GM12878 (cell line): Measurements from ENCODE around the gene SHB. TPM values are rescaled to one million over a fixed set of nuclear protein-coding genes. Genes with fewer than 3 reads are reported as not detected.

Source experiments
- ATAC-seq: fragments of 200-7000 bp; cut with Tn5 transposase; 3 replicates; pipeline ENCODE4 v1.9.1; 2020; ENCODE audit warnings: mild to moderate bottlenecking, moderate library complexity
- BruUV-seq: library from RNA; stranded (reverse); fragments of 400-500 nt; replicated peaks from 2 replicates; lab custom pipeline; 2021; lab: Mats Ljungman, UMichigan
- CTCF ChIA-PET: fragments of 300-600 bp; sonication (Branson Sonifier 250); formaldehyde crosslinking; extraction: SDS; loops from one replicate; lab custom pipeline; 2021; ENCODE audit warnings: inconsistent platforms; lab: Yijun Ruan, JAX
- POLR2A ChIA-PET: fragments of 350-600 bp; formaldehyde crosslinking; extraction: SDS; loops from one replicate; lab custom pipeline; 2021; ENCODE audit warnings: inconsistent platforms; lab: Charles Lee
- RAD21 ChIA-PET: fragments of 300-600 bp; sonication (Branson Sonifier 250); formaldehyde crosslinking; loops from one replicate; lab custom pipeline; 2023; ENCODE audit warnings: antibody characterized with exemption; ENCODE audit not compliant: unreplicated experiment; lab: Charles Lee
- SMC1A ChIA-PET: fragments of 300-600 bp; sonication (Branson Sonifier 250); formaldehyde crosslinking; loops from one replicate; lab custom pipeline; 2023; ENCODE audit not compliant: unreplicated experiment, uncharacterized antibody; lab: Charles Lee
- DNase-seq: peaks from one replicate; pipeline ENCODE4 v3.0.0-alpha.2; 2011; ENCODE audit warnings: low read depth, low spot score
- FAIRE-seq: peaks from 3 replicates; lab custom pipeline; 2011; peaks lifted over from hg19 to GRCh38; lab: Jason Lieb, UNC
- H2AFZ ChIP-seq: 2 replicates; pipeline ENCODE4 v1.6.0; 2011; ENCODE audit warnings: low read depth, low read length, control low read depth; ENCODE audit not compliant: control insufficient read depth
- H3K27ac ChIP-seq: 2 replicates; pipeline ENCODE4 v1.5.1; 2011; ENCODE audit warnings: control low read depth; ENCODE audit not compliant: control insufficient read depth, insufficient read depth
- H3K27me3 ChIP-seq, 2 experiments: replicated peaks in 1 of 2; 2 replicates each; pipeline versions ENCODE4 v1.6.0 to v1.6.1; 2011; ENCODE audit warnings: low read length in 1 of 2; ENCODE audit not compliant: control insufficient read depth in 2 of 2, insufficient read depth in 2 of 2
- H3K36me3 ChIP-seq, 2 experiments: 2 replicates each; pipeline ENCODE4 v1.5.1; 2011; ENCODE audit warnings: low read length in 1 of 2; ENCODE audit not compliant: control insufficient read depth in 2 of 2, insufficient read depth in 2 of 2
- H3K4me1 ChIP-seq: 2 replicates; pipeline ENCODE4 v1.6.1; 2011; ENCODE audit warnings: mild to moderate bottlenecking, low read length, moderate library complexity, mixed read lengths; ENCODE audit not compliant: control insufficient read depth, insufficient read depth
- H3K4me2 ChIP-seq: 2 replicates; pipeline ENCODE4 v1.6.0; 2011; ENCODE audit warnings: control low read depth; ENCODE audit not compliant: control insufficient read depth, insufficient read depth
- H3K4me3 ChIP-seq: fragments of 200-600 bp; sonication (generic); 2 replicates; pipeline ENCODE4 v1.5.1; 2016
- H3K79me2 ChIP-seq: 2 replicates; pipeline ENCODE4 v1.6.0; 2011; ENCODE audit warnings: low read length; ENCODE audit not compliant: control insufficient read depth, insufficient read depth
- H3K9ac ChIP-seq: 2 replicates; pipeline ENCODE4 v1.8.0; 2011; ENCODE audit warnings: low read length, control low read depth, mixed read lengths; ENCODE audit not compliant: control insufficient read depth, insufficient read depth
- H3K9me3 ChIP-seq: replicated peaks from 3 replicates; pipeline ENCODE4 v1.5.1; 2011; ENCODE audit warnings: mild to moderate bottlenecking, low read length; ENCODE audit not compliant: control insufficient read depth, insufficient read depth
- H4K20me1 ChIP-seq: 2 replicates; pipeline ENCODE4 v1.6.0; 2011; ENCODE audit not compliant: control insufficient read depth, insufficient read depth
- BMI1 ChIP-seq: fragments of 450-650 bp; IDR thresholded peaks from 2 replicates; pipeline ENCODE4 v1.6.1; 2016; ENCODE audit warnings: mild to moderate bottlenecking, moderate library complexity, borderline replicate concordance
- CBX3 ChIP-seq: fragments of 200-600 bp; sonication (generic); IDR thresholded peaks from 2 replicates; pipeline ENCODE4 v1.6.1; 2016; ENCODE audit warnings: low read depth, borderline replicate concordance
- EGR1 ChIP-seq, 2 experiments: IDR thresholded peaks; 1 replicate in 1 of 2; 2 replicates in 1 of 2; pipeline ENCODE4 v1.6.1; 2011 to 2012; ENCODE audit warnings: low read depth in 2 of 2, low read length in 2 of 2, borderline replicate concordance in 1 of 2, mild to moderate bottlenecking in 1 of 2, moderate library complexity in 1 of 2
- MYC ChIP-seq: IDR thresholded peaks from 2 replicates; pipeline ENCODE4 v1.6.1; 2011; ENCODE audit warnings: mild to moderate bottlenecking, low read length, moderate library complexity, inconsistent platforms; ENCODE audit not compliant: insufficient read depth, insufficient replicate concordance, insufficient read length, severe bottlenecking
- TBL1XR1 ChIP-seq: IDR thresholded peaks from 2 replicates; pipeline ENCODE4 v1.6.1; 2012; ENCODE audit warnings: low read depth, low read length, improper control_type of control experiment
- WGBS: methylation state at CpG from one replicate; pipeline ENCODE4 v1.1.6; 2016; ENCODE audit warnings: low lambda C conversion rate; ENCODE audit not compliant: insufficient replicate concordance, insufficient coverage; ENCODE audit errors: missing lambda C conversion rate; 5-methylcytosine and 5-hydroxymethylcytosine counted together
- in situ Hi-C: fragments of 300-500 bp; cut with MboI; formaldehyde crosslinking; loops from 9 replicates; pipeline ENCODE4 v1.14.3; 2018; ENCODE audit warnings: mixed read lengths
- intact Hi-C: fragments of 100-400 bp; cut with micrococcal nuclease; formaldehyde crosslinking; loops from one replicate; pipeline ENCODE4 v1.14.2; 2022; ENCODE audit not compliant: unreplicated experiment
- polyA plus RNA-seq, 11 experiments: library from polyadenylated mRNA; depleted of rRNA in 4 of 11; unstranded in 6 of 11; stranded (reverse) in 5 of 11; fragments of >200 nt; fragmentation: Nextera tagmentation in 4 of 11; fragmentation: Illumina TruSeq in 1 of 11; extraction: Ambion mirVana in 4 of 11; extraction: Trizol in 1 of 11; gene quantifications; 1 replicate in 1 of 11; 2 replicates in 10 of 11; pipeline versions ENCODE4 v1.2.1 to v1.2.3, GENCODE V29; 2011 to 2016; ENCODE audit warnings: inconsistent platforms in 2 of 11, missing spikeins in 2 of 11, low read depth in 1 of 11
- total RNA-seq, 4 experiments: library from RNA; depleted of rRNA in 3 of 4; stranded (reverse); fragments of >200 nt in 3 of 4; fragmentation: Illumina TruSeq in 1 of 4; extraction: Trizol in 1 of 4; gene quantifications; 2 replicates each; pipeline versions ENCODE4 v1.2.1 to v1.2.3, GENCODE V29; 2013 to 2021
- TF ChIP-seq, protein P1 (sequence below): fragments of 450-650 bp; IDR thresholded peaks from 2 replicates; pipeline ENCODE4 v1.6.1; 2018; ENCODE audit warnings: mild to moderate bottlenecking, low read depth, moderate library complexity; ENCODE audit not compliant: partially characterized antibody
- TF ChIP-seq, protein P2 (sequence below): fragments of 450-650 bp; IDR thresholded peaks from 2 replicates; pipeline ENCODE4 v1.6.1; 2016; ENCODE audit warnings: mild to moderate bottlenecking
- TF ChIP-seq, protein P3 (sequence below): fragments of 450-650 bp; IDR thresholded peaks from 2 replicates; pipeline ENCODE4 v1.6.1; 2016; ENCODE audit warnings: mild to moderate bottlenecking, moderate library complexity, borderline replicate concordance
- TF ChIP-seq, protein P4 (sequence below): IDR thresholded peaks from 2 replicates; pipeline ENCODE4 v1.6.1; 2011; ENCODE audit warnings: low read depth, low read length, improper control_type of control experiment, borderline replicate concordance

Gene SHB
- total and polyA plus RNA-seq, 10 of the 15 experiments (the other 5 are each of a cell fraction or from before 2014, with no cell fraction given), result 0.29 to 6.2 (median 1.3) TPM

DNA sequence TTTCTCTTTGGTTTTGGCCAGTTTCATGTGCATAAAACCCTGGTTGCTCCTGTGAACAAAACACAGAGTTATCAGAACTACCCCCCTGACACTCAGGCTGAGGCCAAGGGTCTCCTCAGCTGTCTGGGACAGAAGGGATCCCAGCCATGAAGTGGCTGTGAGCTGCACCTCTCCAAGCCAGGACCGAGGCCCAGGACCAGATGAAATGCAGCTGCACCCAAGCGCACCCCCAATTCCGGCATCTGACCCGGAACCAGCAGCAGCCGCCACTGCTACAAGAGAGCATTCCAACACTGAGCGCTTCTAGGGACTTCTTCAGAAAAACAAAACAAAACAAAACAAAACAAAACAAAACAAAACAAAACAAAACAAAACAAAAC lies 149.1 kb downstream of the SHB start:
- BruUV-seq, result no TSS peak
- CTCF ChIA-PET, result interaction anchor here (1.2 kb wide), 1 partner anchor 168 kb away, joined by 4 read pairs; no protein-coding TSS in a partner anchor
- TF ChIP-seq CBX3 (no peak), TBL1XR1 (no peak), BMI1 (no peak), MYC (no peak), EGR1 (IDR thresholded peaks at IDR 0.05; ENCODE audit: borderline replicate concordance in 1 of 2, low read depth in 2 of 2, low read length in 2 of 2) (no peak)
- TF ChIP-seq, protein P1, sequence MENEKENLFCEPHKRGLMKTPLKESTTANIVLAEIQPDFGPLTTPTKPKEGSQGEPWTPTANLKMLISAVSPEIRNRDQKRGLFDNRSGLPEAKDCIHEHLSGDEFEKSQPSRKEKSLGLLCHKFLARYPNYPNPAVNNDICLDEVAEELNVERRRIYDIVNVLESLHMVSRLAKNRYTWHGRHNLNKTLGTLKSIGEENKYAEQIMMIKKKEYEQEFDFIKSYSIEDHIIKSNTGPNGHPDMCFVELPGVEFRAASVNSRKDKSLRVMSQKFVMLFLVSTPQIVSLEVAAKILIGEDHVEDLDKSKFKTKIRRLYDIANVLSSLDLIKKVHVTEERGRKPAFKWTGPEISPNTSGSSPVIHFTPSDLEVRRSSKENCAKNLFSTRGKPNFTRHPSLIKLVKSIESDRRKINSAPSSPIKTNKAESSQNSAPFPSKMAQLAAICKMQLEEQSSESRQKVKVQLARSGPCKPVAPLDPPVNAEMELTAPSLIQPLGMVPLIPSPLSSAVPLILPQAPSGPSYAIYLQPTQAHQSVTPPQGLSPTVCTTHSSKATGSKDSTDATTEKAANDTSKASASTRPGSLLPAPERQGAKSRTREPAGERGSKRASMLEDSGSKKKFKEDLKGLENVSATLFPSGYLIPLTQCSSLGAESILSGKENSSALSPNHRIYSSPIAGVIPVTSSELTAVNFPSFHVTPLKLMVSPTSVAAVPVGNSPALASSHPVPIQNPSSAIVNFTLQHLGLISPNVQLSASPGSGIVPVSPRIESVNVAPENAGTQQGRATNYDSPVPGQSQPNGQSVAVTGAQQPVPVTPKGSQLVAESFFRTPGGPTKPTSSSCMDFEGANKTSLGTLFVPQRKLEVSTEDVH, result no peak
- TF ChIP-seq, protein P2, sequence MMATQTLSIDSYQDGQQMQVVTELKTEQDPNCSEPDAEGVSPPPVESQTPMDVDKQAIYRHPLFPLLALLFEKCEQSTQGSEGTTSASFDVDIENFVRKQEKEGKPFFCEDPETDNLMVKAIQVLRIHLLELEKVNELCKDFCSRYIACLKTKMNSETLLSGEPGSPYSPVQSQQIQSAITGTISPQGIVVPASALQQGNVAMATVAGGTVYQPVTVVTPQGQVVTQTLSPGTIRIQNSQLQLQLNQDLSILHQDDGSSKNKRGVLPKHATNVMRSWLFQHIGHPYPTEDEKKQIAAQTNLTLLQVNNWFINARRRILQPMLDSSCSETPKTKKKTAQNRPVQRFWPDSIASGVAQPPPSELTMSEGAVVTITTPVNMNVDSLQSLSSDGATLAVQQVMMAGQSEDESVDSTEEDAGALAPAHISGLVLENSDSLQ, result no peak
- TF ChIP-seq, protein P3, sequence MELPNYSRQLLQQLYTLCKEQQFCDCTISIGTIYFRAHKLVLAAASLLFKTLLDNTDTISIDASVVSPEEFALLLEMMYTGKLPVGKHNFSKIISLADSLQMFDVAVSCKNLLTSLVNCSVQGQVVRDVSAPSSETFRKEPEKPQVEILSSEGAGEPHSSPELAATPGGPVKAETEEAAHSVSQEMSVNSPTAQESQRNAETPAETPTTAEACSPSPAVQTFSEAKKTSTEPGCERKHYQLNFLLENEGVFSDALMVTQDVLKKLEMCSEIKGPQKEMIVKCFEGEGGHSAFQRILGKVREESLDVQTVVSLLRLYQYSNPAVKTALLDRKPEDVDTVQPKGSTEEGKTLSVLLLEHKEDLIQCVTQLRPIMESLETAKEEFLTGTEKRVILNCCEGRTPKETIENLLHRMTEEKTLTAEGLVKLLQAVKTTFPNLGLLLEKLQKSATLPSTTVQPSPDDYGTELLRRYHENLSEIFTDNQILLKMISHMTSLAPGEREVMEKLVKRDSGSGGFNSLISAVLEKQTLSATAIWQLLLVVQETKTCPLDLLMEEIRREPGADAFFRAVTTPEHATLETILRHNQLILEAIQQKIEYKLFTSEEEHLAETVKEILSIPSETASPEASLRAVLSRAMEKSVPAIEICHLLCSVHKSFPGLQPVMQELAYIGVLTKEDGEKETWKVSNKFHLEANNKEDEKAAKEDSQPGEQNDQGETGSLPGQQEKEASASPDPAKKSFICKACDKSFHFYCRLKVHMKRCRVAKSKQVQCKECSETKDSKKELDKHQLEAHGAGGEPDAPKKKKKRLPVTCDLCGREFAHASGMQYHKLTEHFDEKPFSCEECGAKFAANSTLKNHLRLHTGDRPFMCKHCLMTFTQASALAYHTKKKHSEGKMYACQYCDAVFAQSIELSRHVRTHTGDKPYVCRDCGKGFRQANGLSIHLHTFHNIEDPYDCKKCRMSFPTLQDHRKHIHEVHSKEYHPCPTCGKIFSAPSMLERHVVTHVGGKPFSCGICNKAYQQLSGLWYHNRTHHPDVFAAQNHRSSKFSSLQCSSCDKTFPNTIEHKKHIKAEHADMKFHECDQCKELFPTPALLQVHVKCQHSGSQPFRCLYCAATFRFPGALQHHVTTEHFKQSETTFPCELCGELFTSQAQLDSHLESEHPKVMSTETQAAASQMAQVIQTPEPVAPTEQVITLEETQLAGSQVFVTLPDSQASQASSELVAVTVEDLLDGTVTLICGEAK, result no peak
- TF ChIP-seq, protein P4, sequence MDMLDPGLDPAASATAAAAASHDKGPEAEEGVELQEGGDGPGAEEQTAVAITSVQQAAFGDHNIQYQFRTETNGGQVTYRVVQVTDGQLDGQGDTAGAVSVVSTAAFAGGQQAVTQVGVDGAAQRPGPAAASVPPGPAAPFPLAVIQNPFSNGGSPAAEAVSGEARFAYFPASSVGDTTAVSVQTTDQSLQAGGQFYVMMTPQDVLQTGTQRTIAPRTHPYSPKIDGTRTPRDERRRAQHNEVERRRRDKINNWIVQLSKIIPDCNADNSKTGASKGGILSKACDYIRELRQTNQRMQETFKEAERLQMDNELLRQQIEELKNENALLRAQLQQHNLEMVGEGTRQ, result no peak

More for the DNA sequence above, 149.1 kb downstream of the SHB start:
- Histone ChIP-seq H3K27ac (no peak overlapping the region), H3K79me2 (no peaks in the 10 kb centered on the region), H3K36me3 (no peaks in the 10 kb centered on the region), H3K27me3 (no peaks in the 10 kb centered on the region), H3K4me1 (no peaks in the 10 kb centered on the region), H3K4me3 (no peak overlapping the region), H3K9me3 (no peaks in the 10 kb centered on the region), H2AFZ (no peak overlapping the region), H3K9ac (no peak overlapping the region), H3K4me2 (no peak overlapping the region), H4K20me1 (no peaks in the 10 kb centered on the region)
- ATAC-seq, result no peak
- 72% methylated on average over 6 of the region's 6 CpGs for WGBS
- in situ Hi-C loops, result loop anchor here (5.0 to 25.0 kb wide), 2 partner anchors 47 to 767 kb away; no protein-coding TSS in a partner anchor
- ChIA-PET RAD21 (no interaction called here), SMC1A (interaction anchor here (0.5 kb wide), 1 partner anchor 57 kb away, joined by 3 read pairs; no protein-coding TSS in a partner anchor), POLR2A (no interaction called here)
- no peak for DNase-seq
- FAIRE-seq, result no peak
- intact Hi-C loops, result no loop called here
